Measurements from ENCODE around the gene HMGXB4.

Gene HMGXB4

GRCh38 chr22:35258191-35258988 is 1.1 kb downstream of the HMGXB4 start:
- no peak for TF ChIP-seq CTCF (IDR thresholded peaks at IDR 0.05; ENCODE audit: low read length, missing control alignments)
- peak; percentile 25 for DNase-seq (ENCODE audit: low read depth)

GRCh38 chr22:35264986-35265385 is 7.7 kb downstream of the HMGXB4 start:
- no peak for DNase-seq (ENCODE audit: low read depth)
- TF ChIP-seq CTCF (IDR thresholded peaks at IDR 0.05; ENCODE audit: low read length, missing control alignments) = no peak
- no peak overlapping the region for H3K4me3 ChIP-seq (replicated peaks; ENCODE audit: low read depth, low read length)

More at GRCh38 chr22:35258191-35258988, 1.1 kb downstream of the HMGXB4 start:
- peak overlapping the region; percentile 87 for H3K4me3 ChIP-seq (replicated peaks; ENCODE audit: low read depth, low read length)

- no peak for TF ChIP-seq CTCF (IDR thresholded peaks at IDR 0.05; ENCODE audit: low read length, missing control alignments)
- no peak for DNase-seq (ENCODE audit: low read depth)
- no peak overlapping the region for H3K4me3 ChIP-seq (replicated peaks; ENCODE audit: low read depth, low read length)
Measured at GRCh38 chr22:35266277-35266676, 9.0 kb downstream of the HMGXB4 start.

GRCh38 chr22:35269630-35270029 is 12.3 kb downstream of the HMGXB4 start:
- no peak overlapping the region for H3K4me3 ChIP-seq (replicated peaks; ENCODE audit: low read depth, low read length)
- DNase-seq (ENCODE audit: low read depth) = no peak
- no peak for TF ChIP-seq CTCF (IDR thresholded peaks at IDR 0.05; ENCODE audit: low read length, missing control alignments)

GRCh38 chr22:35274154-35274871 is 17.0 kb downstream of the HMGXB4 start:
- no peak for TF ChIP-seq CTCF (IDR thresholded peaks at IDR 0.05; ENCODE audit: low read length, missing control alignments)
- DNase-seq (ENCODE audit: low read depth) = no peak

GRCh38 chr22:35275580-35275979 is 18.3 kb downstream of the HMGXB4 start:
- TF ChIP-seq CTCF (IDR thresholded peaks at IDR 0.05; ENCODE audit: low read length, missing control alignments) = no peak
- DNase-seq (ENCODE audit: low read depth) = no peak
- no peak overlapping the region for H3K4me3 ChIP-seq (replicated peaks; ENCODE audit: low read depth, low read length)

More at GRCh38 chr22:35274154-35274871, 17.0 kb downstream of the HMGXB4 start:
- H3K4me3 ChIP-seq (replicated peaks; ENCODE audit: low read depth, low read length) = no peak overlapping the region

Measured in fibroblast of pulmonary artery (primary cell).